ENCODE results near the gene XYLT2. TPM values are rescaled to one million over a fixed set of nuclear protein-coding genes. Genes with fewer than 3 reads are reported as not detected.

XYLT2 gene
- total and polyA plus RNA-seq, 10 of the 15 experiments (the other 5 are each of a cell fraction or from before 2014, with no cell fraction given): 0.82 to 20.6 (median 13.0) TPM

GRCh38 chr17:50297407-50297865 is 48.5 kb upstream of the XYLT2 start (continued):
- TF ChIP-seq BCL3 (IDR thresholded peaks at IDR 0.05; ENCODE audit: borderline replicate concordance, insufficient read depth, low read depth, low read length, poor library complexity, severe bottlenecking) (no peak), MEF2A (IDR thresholded peaks at IDR 0.05; ENCODE audit: insufficient read depth, low read depth, low read length) (no peak), NR2C2 (IDR thresholded peaks at IDR 0.05; ENCODE audit: borderline replicate concordance, control insufficient read depth, insufficient read length, low read depth) (no peak), ZNF24 (IDR thresholded peaks at IDR 0.05) (no peak), NFYB (IDR thresholded peaks at IDR 0.05; ENCODE audit: insufficient read depth, low read depth, low read length) (no peak), ATF7 (IDR thresholded peaks at IDR 0.05; ENCODE audit: low read depth) (no peak), NR2C1 (IDR thresholded peaks at IDR 0.05) (no peak), ZNF622 (IDR thresholded peaks at IDR 0.05) (no peak), USF1 (IDR thresholded peaks at IDR 0.05; ENCODE audit: borderline replicate concordance, extremely low read length, insufficient read depth, low read depth, low read length) (no peak), BHLHE40 (IDR thresholded peaks at IDR 0.05; ENCODE audit: borderline replicate concordance in 1 of 2, low read depth in 2 of 2, low read length in 1 of 2) (peak; percentile 11 to 20; a peak in 1 of 4 replicates), RAD51 (IDR thresholded peaks at IDR 0.05) (no peak), E2F8 (IDR thresholded peaks at IDR 0.05; ENCODE audit: low read depth, partially characterized antibody) (no peak), E2F4 (IDR thresholded peaks at IDR 0.05; ENCODE audit: low read depth, low read length) (no peak), NKRF (conservative IDR thresholded peaks at IDR 0.05) (no peak), ATF2 (IDR thresholded peaks at IDR 0.05; ENCODE audit: low read length) (no peak), CHD4 (IDR thresholded peaks at IDR 0.05) (no peak), SMARCA5 (IDR thresholded peaks at IDR 0.05) (peak; percentile 70; the same call in 1 of the 2 replicates), POLR2AphosphoS5 (IDR thresholded peaks at IDR 0.05; ENCODE audit: low read length) (no peak), HSF1 (IDR thresholded peaks at IDR 0.05; ENCODE audit: low read depth, low read length) (no peak)

Data from GM12878 (cell line).